HG03025 (cell line): ENCODE data around the gene GSK3A.
A peak's percentile ranks its signal among the peaks of the same experiment; 100 is the strongest.

Source experiments
- ATAC-seq: cut with Tn5 transposase; IDR thresholded peaks from one replicate; pipeline ENCODE4 v1.9.1; 2021; ENCODE audit warnings: mild to moderate bottlenecking, moderate library complexity; ENCODE audit not compliant: unreplicated experiment, low FRiP score

GSK3A gene

GRCh38 chr19:42232435-42232834 lies 10.0 kb downstream of the GSK3A start:
- no peak for ATAC-seq

- ATAC-seq, result no peak
Observed at GRCh38 chr19:42230571-42230970, 11.8 kb downstream of the GSK3A start.

DNA sequence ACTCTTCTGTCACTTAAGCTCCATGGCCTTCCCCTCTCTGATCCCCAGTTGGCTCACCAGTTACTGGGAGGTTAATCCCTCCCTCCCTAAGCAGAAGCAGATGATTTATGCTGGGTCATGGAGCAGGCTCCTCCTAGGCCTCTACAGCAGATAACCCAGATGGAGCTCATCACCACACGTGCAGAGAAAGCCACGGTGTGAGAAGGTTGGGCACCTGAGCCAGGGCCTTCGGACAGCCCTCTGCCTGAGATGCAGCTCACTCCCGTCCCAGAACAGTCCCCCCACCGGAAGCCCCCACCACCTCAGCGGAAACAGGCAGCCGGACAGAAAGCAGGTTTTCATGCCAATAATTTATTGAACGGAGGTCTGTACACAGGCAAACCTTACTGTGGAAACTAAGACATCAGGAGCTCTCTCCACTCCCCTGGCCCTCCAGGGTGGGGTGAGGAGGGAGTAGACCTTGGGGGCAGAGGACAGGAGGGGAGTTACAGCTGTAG lies 12.5 kb downstream of the GSK3A start:
- no peak for ATAC-seq

GRCh38 chr19:42229301-42229854 lies 13.0 kb downstream of the GSK3A start:
- no peak for ATAC-seq

DNA sequence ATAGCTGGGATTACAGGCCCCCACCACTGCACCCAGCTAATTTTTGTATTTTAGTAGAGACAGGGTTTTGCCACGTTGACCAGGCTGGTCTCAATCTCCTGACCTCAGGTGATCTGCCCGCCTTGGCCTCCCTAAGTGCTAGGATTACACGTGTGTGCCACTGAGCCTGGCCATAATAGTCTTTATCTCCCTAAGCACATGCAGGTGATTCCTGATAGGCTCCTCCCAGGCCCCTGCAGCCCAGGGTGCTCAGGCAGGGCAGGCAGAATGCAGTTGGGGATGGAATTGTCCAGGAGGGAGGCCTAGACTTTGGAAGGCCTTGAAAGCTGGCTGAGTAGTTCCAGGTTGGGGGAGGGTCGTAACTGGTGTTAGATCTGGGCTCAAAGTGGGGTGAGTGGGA lies 13.8 kb downstream of the GSK3A start:
- no peak for ATAC-seq

GRCh38 chr19:42226886-42227285 lies 15.5 kb downstream of the GSK3A start:
- no peak for ATAC-seq

GRCh38 chr19:42225718-42226292 lies 16.6 kb downstream of the GSK3A start:
- ATAC-seq, result no peak

DNA sequence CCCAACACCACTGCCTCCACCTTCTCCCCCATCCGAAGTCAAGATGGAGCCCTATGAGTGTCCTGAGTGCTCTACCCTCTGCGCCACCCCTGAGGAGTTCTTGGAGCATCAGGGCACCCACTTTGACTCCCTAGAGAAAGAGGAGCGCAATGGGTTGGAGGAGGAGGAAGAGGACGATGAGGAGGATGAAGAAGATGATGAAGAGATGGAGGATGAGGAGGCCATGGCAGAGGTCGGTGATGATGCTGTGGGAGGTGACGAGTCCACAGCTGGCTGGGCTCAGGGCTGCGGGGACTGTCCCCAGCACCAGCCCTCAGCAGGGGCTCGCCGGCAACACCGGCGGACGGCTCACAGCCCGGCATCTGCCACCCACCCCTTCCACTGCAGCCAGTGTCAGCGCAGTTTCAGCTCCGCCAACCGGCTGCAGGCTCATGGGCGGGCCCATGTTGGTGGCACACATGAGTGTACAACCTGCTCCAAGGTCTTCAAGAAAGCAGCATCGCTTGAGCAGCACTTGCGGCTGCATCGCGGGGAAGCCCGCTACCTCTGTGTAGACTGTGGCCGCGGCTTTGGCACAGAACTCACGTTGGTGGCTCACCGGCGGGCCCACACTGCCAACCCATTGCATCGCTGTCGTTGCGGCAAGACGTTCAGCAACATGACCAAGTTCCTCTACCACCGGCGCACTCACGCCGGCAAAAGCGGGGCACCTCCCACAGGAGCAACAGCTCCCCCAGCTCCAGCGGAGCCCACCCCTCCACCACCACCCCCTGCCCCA lies 17.3 kb downstream of the GSK3A start:
- no peak for ATAC-seq

DNA sequence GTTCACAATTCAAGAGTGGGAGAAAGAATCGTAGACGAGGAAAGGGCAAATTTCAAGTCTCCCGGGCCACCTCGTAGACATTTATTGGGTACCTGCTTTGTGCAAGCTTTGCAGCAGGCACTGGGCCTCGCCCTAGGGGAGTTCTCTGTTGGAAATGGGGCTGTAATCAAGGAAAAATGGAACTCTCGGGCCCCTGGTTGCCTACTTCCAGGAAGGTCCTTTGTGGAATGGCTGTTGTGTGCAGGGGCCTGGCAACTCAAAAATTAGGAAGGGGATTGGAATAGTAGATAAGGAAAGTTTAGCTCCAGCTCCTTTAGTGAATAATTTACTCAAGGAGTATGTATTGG lies 21.7 kb downstream of the GSK3A start:
- ATAC-seq, result no peak

GRCh38 chr19:42219812-42220750 lies 22.3 kb downstream of the GSK3A start, which contains the start of gene ZNF526:
Gene ZNF526, plus strand, starts transcription at chr19:42220312. Its CDS starts 4,092 bp downstream, at chr19:42224404.
- peak; percentile 57 for ATAC-seq

DNA sequence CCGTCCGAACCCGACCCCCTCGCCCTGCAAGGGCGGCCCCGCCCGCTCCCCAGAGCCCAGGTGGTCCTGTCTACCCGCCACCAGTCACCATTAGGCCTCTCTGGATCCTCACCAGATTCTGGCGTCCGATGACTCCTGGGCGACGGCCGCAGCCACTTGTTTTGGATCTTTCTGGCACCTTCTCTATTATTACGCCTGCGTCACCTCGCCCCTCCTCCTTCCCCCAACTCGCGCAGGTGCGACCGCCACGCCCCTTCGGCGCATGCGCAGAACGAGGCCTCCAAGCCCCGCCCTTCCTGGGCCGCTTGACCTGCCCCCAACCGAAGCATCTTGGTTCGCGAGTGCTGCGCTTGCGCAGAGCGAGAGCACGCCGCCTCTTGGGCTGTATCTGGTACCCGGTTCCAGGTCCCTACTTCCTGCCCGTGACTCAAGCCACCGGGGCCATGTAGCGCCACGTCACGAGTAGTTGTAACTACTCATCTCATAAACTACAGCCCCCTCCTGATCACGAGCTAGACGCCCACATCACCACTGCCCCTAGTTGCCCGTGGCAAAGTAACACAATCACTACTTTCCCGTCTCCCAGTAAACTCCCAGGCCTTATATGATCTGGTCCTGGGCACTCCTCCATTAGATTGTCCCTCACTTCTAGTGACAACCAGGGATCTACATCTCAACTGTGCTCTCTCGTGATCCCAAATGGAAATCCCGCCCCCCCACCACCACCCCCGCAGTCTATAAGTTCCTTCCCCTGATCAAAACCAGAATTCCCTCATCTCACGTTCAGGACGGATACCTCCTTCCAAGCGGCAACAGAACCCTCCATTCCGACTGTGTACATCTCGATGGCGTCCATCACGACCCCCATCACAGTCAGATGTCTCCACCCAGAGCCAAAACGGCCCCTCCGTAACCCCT lies 24.6 kb downstream of the GSK3A start, which contains the start of gene DEDD2:
TSS of gene DEDD2 (minus strand) at position 158 of the 918 bp plus-strand sequence. CDS start 670 bp downstream, outside the sequence.
- peak; percentile 60 for ATAC-seq

GRCh38 chr19:42216653-42217519 lies 25.5 kb downstream of the GSK3A start:
- peak; percentile 3 for ATAC-seq

DNA sequence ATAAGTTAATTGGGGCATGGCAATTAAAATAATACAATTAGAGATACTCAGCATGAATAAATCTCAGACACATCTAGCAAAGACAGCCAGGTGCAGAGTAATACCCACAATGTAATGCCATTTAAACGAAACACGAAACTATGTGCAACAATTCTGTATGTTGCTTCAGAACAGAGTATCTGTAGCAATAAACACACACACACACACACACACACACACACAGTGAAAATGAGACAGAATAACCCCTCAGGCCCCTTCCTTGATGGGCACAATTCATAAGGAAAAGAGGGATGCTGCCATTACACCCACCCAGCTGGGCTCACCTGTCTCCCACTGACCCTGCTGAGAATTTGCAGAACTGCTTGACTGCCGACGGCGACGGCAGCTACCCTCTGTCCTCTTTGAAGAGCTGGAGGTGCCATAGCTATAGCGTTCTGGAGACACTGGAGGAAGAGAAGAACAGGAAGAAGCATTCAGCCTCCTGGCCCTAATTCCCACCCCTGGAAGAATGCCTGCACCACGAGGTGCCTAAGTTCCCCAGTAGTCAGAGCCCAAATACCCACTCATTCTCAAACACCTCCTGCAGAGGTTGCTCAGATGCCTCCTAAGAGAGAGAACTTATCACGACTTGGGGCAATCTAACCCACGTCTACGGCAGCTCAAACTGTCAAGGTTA lies 27.5 kb downstream of the GSK3A start:
- ATAC-seq, result no peak

GRCh38 chr19:42212886-42213285 lies 29.5 kb downstream of the GSK3A start:
- ATAC-seq, result no peak

GRCh38 chr19:42208612-42209011 lies 33.8 kb downstream of the GSK3A start:
- no peak for ATAC-seq

DNA sequence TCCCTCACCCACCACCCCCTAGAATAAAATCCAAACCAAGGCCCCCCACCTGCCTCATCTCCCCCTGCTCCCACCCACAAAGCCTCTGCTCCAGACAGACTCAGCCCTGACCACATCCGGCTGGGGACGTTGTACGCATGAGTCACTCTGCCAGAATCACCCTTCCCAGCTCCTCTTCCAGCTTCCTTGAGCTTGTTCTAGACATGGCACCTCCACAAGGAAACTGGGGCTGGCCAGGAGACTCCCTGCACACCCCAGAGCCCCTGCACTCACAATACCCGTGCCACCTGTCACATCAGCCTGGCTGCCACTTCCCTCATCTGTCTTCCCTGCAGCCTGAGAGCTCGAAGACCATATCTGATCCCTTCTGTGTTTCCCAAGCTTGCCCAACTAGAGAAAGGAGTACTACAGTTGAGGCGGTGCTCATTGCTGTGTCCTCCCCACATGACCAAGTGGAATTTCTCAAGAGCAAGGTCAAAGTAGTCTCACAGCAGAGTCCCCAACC lies 34.6 kb downstream of the GSK3A start:
- no peak for ATAC-seq

GRCh38 chr19:42206871-42207755 lies 35.3 kb downstream of the GSK3A start:
- ATAC-seq, result no peak
